ENCODE data around the gene PPEF2.

DNA sequence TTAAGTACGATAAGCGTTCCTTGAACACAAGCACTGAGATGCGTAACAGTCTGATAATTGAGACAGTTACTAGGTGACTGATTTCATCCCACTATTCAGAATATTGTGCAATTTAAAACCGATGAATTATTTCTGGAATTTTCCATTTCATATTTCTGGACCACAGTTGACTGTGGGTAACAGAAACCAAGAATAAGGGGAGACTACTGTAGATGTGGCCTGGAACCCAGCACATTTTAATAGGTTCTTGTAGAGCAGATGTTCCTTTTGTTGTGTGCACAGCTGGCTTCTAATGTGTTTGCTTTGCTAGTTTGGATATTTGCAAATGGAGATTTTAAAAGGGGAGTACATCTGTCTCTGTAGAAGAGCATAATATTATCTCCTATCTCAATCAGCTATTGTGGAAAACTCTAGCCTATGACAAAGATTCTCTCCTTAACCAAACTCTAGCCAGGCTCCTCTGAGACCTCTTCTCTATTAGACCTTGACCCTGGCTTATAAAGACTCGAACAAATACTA is 22.1 kb upstream of the PPEF2 start:
- TF ChIP-seq SIN3A (IDR thresholded peaks at IDR 0.05; ENCODE audit: borderline replicate concordance, insufficient read depth, low read depth, low read length) (no peak), POLR2AphosphoS5 (IDR thresholded peaks at IDR 0.05; ENCODE audit: low read depth, low read length) (no peak)
- TF ChIP-seq, protein P1, sequence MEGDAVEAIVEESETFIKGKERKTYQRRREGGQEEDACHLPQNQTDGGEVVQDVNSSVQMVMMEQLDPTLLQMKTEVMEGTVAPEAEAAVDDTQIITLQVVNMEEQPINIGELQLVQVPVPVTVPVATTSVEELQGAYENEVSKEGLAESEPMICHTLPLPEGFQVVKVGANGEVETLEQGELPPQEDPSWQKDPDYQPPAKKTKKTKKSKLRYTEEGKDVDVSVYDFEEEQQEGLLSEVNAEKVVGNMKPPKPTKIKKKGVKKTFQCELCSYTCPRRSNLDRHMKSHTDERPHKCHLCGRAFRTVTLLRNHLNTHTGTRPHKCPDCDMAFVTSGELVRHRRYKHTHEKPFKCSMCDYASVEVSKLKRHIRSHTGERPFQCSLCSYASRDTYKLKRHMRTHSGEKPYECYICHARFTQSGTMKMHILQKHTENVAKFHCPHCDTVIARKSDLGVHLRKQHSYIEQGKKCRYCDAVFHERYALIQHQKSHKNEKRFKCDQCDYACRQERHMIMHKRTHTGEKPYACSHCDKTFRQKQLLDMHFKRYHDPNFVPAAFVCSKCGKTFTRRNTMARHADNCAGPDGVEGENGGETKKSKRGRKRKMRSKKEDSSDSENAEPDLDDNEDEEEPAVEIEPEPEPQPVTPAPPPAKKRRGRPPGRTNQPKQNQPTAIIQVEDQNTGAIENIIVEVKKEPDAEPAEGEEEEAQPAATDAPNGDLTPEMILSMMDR (IDR thresholded peaks at IDR 0.05): no peak
- TF ChIP-seq, protein P2, sequence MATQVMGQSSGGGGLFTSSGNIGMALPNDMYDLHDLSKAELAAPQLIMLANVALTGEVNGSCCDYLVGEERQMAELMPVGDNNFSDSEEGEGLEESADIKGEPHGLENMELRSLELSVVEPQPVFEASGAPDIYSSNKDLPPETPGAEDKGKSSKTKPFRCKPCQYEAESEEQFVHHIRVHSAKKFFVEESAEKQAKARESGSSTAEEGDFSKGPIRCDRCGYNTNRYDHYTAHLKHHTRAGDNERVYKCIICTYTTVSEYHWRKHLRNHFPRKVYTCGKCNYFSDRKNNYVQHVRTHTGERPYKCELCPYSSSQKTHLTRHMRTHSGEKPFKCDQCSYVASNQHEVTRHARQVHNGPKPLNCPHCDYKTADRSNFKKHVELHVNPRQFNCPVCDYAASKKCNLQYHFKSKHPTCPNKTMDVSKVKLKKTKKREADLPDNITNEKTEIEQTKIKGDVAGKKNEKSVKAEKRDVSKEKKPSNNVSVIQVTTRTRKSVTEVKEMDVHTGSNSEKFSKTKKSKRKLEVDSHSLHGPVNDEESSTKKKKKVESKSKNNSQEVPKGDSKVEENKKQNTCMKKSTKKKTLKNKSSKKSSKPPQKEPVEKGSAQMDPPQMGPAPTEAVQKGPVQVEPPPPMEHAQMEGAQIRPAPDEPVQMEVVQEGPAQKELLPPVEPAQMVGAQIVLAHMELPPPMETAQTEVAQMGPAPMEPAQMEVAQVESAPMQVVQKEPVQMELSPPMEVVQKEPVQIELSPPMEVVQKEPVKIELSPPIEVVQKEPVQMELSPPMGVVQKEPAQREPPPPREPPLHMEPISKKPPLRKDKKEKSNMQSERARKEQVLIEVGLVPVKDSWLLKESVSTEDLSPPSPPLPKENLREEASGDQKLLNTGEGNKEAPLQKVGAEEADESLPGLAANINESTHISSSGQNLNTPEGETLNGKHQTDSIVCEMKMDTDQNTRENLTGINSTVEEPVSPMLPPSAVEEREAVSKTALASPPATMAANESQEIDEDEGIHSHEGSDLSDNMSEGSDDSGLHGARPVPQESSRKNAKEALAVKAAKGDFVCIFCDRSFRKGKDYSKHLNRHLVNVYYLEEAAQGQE (IDR thresholded peaks at IDR 0.05; ENCODE audit: insufficient read depth in 1 of 2, low read depth in 2 of 2, low read length in 1 of 2): no peak
